Natural killer cell treated with Interleukin-12 subunit alpha and Interleukin-12 subunit beta and Interleukin-15 and Interleukin-18, amount 100 ng/mL, for 72 hours (primary cell): ENCODE measurements around the gene GGTLC1. TPM values are rescaled to one million over a fixed set of nuclear protein-coding genes. Genes with fewer than 3 reads are reported as not detected.

Experiments used
- total RNA-seq, 2 donors: library from RNA; stranded (reverse); gene quantifications; one replicate each; pipeline ENCODE4 v1.2.3, GENCODE V29; 2022

The GGTLC1 gene
- total RNA-seq, 2 donors from 2014 or later: not detected

Other genes with a start within 250 kb of the GGTLC1 start
- not detected for gene CST1, start 237.8 kb downstream of the GGTLC1 start, total RNA-seq
- gene CST2, start 162.1 kb downstream of the GGTLC1 start, total RNA-seq: not detected
- gene CST5, start 109.0 kb downstream of the GGTLC1 start, total RNA-seq: not detected